NCI-H524 (cell line): ENCODE results near the gene SESN1.
"Not testable (repeated sequence)": the region's sequence is repeated elsewhere in the genome, so short reads cannot be mapped to it uniquely, and the experiment has no call there.

Experiments
- DNase-seq, 2 experiments: peaks; one replicate each; lab custom pipeline; 2025; lab: John Stamatoyannopoulos, UW

The SESN1 gene

DNA sequence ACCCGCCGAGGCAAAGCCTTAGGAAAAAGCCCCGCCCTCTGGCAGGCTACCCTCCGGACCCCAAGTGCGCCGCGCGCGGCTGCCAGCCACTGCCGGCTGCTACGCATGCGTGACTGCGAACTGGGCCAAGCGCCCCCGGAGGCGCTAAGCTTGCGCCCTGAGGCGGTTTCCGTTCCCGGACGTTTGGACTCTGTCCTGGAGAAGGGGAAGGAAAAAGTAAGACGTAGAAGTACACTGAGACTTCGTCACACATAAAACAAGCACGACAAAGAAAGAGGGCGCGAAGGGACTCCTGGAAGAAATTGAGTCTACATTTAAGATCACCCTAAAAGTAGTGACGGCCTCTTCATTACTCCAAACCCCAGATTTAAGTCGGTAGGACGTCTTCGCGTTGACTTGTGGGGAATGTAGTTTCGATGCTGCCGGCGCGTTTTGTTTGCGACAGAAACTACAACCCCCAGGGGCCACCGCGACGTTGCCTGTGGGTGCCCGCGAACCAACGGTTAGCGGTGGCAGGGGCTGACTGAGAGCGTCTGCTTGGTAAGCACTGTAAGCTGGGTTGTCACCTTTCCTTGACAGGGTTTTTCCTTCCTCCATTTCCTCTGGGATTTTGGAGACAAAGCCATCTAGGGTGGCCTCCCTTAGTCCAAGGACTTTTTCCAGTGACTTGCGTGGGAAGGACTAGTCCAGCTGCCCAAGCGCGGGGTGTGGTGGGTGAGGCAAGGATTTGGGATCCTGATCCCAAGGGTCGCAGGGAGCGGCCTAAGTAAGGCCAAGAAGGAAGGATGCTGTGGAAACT is 589 bp upstream of the SESN1 start, which contains the start of gene CEP57L1:
CEP57L1 (plus strand) TSS at position 472 of the 799 bp plus-strand sequence. CDS start 49,715 bp downstream, outside the sequence.
- peak; percentile 95 to 98 for DNase-seq

- peak in 1 of 2 experiments; percentile 41 for DNase-seq
Observed at GRCh38 chr6:109093732-109094415, 772 bp downstream of the SESN1 start.

DNA sequence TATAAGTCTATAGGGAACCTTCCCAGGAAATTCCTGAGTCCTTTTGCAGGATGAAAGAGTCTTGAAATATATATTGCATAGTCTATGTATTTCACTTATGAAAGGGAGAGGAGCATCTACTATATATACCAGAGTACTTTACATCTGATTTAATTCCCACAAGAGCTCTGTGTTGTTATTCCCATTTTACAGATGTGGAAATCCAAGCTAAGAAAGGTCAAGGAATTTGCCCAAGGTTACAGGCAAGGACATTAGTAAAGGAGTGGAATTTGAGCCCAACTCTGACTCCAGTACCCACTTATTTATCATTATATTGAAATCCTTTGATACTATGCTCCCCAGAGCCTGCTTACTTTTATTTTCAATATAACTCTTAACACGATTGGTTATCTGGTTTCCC is 2.6 kb downstream of the SESN1 start:
- no peak for DNase-seq

DNA sequence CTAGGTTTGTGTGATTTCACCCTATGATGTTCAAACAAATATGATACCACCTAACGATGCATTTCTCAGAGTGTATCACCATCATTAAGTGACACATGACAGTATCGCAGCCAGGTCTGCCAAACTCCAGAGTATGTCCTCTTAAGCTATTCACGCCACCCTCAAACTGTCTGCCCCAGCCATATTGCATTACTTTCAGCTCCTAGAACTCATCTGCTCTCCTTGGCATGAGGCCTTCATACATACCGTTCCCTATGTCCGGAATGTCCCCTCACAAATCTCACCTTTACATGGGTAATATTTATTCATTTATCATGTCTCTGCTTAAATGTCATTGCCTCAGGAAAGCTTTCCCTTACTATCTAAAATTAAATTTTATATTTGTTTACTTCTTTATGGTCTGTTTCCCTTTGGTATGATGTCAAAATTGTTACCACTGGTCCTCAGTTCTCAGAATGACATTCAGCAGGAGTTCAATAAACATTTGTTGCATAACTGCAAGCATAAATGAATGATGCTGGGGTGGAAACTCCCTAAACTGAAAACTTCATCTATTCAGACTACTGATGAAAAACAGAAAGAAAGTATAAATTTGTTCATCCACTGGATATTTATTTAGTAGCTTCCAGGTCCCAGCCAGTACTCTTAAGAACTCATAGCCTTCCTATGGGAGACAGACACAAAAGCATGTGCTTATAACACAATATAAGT is 3.2 kb downstream of the SESN1 start:
- no peak for DNase-seq

DNA sequence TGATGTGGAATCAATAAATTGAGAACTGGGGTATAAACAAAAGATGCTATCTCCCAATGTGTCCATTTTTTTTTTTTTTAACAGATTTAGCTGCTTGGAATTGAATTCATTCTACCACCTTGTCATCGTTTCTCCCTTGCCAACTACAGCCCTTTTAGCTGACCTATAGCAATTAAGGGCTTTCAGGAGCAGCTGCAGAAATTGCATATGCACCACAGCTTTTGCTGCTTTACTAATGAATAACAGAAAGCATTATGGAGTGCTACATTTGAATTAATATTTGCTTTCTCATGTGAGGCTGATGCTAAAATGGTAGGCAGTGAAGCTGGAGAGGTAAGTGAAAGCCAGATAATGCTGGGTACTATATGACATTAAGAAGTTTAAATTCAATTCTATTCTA is 5.7 kb downstream of the SESN1 start:
- DNase-seq, result no peak

DNA sequence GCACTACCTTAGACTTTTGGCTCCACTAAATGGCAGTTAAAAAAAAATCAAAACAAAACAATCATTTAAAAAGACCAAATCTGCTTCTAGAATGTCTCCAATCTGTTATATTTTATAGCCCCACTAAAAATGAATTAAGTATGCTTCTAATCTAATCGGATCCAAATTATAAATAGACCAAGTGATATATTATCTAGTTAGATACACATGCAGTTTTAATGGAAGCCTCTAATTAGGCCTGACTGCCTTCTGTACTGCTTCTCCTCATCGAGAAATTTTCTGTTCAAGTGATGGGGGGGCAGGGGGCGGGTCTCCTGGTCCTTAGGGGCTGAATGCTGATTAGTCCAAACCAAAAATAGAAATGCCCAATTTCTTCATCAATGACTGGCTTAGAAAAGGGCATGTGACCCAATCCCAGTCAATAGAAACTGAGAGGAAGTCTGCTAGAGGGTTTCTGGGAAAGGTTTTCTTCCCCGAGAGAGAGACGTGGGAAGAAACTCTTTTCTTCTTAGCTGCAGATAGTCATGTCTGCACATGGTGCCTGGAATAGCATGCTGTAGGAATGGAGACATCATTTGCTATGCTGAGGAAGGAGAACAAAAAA is 6.9 kb downstream of the SESN1 start:
- peak in 1 of 2 experiments; percentile 3 for DNase-seq

DNA sequence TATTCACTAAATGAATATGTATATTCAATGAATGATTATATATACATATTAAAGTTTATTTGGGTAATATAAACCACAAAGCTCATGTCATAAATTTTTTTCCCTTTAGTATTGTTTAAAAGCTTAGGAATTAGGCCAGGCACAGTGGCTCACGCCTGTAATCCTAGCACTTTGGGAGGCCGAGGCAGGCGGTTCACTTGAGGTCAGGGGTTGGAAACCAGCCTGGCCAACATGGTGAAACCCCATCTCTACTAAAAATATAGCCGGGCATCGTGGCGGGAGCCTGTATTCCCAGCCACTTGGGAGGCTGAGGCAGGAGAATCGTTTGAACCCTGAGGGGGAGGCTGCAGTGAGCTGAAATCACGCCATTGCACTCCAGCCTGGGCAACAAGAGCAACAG is 10.5 kb downstream of the SESN1 start:
- not testable (repeated sequence) for DNase-seq

DNA sequence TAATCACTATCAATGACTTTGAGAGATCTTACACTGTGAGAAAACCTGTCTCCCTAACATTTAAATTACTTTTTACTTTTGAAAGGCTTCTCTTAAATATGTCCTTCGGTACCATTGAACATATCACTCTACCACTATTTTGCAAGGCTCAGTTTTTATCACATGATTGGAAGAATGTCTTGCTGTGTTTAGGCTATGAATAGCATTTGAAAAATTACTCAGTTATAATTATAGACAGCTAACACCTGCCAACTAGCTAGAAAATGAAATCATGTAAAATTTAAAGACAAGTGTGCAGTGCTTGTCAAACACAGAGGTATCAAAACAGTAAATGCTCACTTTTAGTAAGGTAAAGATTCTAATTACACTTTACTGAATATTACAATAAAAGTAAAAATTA is 11.0 kb downstream of the SESN1 start:
- DNase-seq, result no peak

- DNase-seq, result no peak
Observed at GRCh38 chr6:109082188-109082577, 12.5 kb downstream of the SESN1 start.

DNA sequence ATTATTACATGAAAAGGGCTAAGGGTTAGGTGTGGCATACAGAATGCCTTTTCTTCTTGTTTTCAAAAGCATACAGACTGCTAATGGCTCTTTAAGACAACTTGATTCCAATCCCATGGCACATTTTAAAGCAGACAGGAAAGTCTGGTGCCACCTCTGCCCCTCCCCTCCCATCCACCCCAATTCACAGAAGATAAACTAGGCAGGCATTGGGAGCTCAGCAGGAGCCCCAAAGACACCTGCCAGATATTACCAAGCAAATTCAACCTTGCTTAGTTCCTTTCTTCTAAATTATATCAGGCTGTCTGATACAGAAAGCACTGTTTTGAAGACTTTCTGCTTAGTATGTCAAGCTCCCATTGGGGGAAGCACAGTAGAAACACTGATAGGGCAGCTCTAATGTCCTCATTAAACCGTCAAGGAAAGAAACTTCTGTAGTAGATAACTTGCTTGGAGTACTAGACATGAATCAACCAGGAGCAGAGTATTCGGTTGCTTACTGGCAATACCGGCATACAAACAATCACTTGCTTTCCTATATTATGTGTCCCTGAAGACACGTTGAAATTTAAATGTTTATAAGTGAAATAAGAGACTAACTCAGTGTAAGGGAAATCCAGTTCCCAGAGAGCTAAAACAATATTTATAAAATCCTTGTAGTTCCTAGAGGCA is 13.0 kb downstream of the SESN1 start:
- DNase-seq, result no peak

GRCh38 chr6:109081026-109081425 is 13.6 kb downstream of the SESN1 start:
- DNase-seq, result no peak

DNA sequence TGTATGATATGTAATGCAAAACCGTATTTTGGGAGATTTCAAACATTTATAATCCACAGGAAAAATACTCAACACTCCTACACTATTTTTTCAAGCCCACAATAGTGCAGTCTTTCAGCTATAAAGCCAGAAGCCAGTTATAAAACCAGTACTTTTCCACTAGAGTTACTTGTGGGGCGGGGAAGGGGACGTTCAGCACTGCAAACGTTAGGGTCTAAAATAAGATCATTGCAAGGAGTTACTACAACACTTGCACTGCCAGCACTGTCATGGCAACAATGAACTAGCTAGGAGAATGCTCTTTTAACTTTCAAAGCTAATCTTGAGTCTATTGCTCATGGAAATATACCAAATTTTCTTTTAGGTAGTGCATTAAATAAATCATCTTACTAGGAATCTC is 14.7 kb downstream of the SESN1 start:
- no peak for DNase-seq

DNA sequence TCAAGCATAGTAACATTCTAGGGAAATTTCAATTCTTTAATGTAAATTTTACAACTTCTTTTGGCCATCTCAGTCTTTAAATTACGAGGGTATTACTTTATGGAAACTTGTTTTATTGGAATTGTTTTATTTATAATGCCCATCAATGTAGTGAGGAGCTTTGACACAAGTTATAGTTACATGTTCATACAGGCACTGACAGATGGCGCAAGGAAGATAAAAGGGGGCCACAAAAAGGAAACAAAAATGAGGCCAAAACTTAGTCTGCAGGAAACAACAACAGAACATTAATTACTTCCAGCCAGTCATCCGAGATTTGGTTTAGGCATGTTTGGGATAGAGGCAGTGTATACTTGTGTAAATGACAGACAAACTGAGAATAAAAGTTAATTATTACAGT is 18.3 kb downstream of the SESN1 start:
- DNase-seq, result peak in 1 of 2 experiments; percentile 12

DNA sequence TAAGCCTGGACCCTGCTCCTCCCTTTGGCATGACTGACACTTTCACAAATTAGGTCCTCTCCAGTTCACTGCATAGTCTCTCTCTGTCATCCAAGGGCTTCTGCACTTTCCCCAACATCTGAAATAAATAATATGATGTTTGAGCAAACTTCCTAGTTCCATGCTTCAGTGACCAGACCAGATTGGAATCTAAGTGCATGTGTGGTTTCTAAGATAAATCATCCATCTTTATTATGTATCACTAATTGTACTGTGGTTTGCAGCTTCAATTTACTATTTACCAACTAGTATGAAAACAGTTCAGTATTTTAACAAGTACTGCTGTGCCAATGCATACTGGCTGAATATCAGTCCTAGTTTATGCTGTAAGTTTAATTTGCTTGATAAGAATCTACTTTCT is 18.7 kb downstream of the SESN1 start:
- DNase-seq, result no peak

DNA sequence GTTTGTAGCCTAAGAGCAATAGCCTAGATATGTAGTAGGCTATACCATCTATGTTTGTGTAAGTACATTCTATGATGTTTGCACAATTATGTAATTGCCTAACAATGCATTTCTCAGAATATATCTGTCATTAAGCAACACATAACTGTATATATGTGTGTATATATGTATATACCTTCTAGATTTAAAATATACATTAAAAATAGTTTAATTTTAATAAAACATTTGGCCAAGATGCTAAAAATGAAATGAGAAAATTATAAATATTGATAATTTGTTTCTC is 20.6 kb downstream of the SESN1 start:
- no peak for DNase-seq

DNA sequence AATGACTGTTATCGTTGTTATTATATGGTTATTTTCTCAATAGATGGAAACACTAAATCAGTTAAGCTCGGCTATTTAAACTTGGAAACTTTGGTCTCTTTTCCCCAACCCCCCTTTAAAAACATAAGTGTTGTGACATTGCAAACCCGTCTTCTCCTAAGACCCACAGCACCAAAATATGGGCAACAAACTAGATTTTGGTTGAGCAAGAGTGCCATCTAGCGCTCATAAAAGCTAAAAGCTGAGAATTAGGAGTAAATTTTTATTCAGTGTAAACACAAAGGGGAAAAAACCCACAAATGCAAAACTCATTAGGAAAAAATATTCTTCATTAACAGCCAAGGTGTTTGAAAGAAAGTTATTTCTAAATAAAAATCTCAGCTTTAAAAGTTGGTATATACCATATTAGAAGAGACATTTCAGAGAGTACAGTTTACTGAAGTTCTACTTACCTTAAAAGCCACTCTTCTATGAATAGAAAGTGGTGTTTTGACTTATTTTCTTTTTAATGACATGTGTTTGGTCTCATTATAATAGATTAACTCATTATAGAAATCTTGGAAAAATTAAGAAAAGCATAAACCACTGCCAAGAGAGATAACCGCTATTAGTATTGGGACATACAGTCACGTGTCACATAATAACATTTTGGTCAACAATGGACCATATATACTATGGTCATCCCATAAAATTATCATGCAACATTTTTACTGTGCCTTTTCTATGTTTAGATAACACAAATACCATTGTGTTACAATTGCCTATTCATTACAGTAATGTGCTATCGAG is 21.1 kb downstream of the SESN1 start:
- DNase-seq, result peak; percentile 12 to 77

- DNase-seq, result no peak
Observed at GRCh38 chr6:109071125-109071917, 23.3 kb downstream of the SESN1 start.

DNA sequence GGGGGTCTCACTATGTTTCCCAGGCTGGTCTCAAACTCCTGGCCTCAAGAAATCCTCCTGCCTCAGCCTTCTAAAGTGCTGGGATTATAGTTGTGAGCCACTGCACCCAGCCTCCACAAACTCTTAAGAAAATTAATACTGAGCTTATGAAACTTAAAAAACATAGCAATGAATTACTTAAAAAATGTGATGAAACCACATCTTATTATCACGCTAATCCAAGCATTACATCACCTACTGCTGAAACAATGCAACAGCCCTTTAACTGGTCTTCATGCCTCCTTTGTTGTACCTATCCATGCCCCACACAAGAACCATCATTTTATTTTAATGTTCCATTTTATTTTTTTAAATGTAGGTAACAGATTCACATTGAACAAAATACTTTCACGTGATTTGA is 24.9 kb downstream of the SESN1 start:
- DNase-seq, result no peak

GRCh38 chr6:109062767-109063352 is 31.8 kb downstream of the SESN1 start:
- no peak for DNase-seq

DNA sequence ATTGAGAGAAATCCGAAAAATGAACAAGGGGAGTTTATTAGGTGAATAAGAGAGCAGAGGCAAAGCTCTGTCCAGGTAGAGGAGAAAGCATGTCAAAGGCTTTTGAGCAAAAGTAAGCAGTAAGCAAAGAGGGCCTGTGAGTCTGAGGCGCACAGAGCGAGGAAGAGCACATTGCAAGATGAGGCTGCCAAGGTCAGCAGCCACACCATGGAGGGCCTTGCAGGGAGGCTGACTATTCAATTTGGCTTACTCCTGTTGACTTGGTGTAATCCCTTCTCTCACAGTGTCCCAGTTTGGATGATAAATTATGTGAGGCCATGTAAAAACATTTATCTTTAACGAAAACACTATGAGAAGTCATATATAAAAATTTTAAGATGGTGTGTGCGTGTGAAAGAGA is 32.4 kb downstream of the SESN1 start:
- no peak for DNase-seq
